GDM1 (cell line): Measurements from ENCODE around the gene TMCC3.

Source experiments
- DNase-seq: peaks from one replicate; lab custom pipeline; 2025; lab: John Stamatoyannopoulos, UW

TMCC3 gene

DNA sequence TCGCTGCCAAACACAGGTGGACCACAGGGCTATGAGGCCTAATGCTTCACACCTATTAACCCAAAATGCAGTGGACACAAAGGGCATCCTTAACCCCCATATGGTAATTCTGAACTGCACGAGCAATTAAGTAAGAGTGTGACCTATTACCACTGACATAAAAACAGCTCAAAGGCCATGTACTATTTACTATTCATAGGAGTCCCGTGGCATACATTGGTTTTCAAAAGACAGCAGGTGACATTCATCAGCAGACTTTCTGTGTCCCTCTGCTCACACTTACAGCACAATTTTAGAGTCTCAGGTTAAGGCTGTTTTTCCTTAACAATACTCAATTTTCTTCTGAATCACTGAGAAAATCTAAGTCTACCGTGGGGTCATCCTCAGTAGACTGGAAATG is 23.1 kb upstream of the TMCC3 start:
- no peak for DNase-seq

DNA sequence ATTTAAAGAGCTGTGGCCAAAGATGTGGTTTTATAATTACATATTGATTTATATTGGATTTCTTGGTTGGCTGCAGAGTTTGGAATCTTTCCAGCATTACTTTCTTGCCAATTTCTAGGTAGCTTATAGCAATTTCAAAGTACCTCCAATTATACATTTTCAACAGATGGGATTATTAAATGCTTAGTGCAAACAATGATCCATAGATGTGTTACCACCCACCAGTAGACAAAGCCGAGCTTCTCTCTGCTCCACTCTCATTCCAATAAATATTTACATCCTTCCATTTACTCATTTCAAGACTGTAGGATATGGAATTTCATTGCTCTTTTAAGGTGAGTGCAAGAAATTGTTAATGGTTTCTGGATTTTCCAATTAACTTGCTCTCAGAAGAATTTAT is 21.6 kb upstream of the TMCC3 start:
- no peak for DNase-seq

DNA sequence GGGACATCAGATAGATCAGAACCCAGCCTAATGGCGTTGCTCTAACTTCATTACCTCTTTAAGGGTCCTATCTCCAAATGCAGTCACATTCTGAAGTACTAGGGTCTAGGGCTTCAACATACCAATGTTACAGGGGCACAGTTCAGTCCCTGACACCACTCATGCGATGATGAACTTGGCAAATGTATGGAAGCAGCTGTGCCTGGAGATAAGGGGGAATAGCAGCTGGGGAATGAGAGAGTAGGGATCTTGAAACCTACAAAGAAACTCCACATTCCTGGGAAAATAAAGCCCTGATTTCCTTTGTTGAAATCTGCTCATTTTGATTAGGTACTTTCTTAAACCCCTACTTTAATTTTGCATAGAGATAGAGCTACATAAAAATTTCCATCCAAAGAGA is 20.5 kb upstream of the TMCC3 start:
- no peak for DNase-seq

DNA sequence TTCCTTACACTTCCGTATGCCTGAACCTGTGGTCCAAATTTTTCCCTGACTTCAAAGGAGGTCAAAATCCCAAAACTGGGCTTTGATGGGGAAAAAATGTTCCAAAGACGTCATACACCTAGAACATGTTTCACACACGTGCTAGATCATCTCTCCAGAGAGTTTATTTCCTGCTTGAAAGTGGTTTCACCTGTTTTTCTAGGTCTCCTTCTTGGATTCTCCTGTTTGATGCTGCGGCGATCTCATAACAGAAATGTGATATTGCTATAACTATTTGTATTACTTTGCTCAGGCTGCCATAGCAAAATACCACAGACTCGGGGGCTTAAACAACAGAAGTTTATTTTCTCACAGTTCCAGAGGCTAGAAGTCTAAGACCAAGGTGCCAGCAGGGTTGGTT is 19.7 kb upstream of the TMCC3 start:
- no peak for DNase-seq

DNA sequence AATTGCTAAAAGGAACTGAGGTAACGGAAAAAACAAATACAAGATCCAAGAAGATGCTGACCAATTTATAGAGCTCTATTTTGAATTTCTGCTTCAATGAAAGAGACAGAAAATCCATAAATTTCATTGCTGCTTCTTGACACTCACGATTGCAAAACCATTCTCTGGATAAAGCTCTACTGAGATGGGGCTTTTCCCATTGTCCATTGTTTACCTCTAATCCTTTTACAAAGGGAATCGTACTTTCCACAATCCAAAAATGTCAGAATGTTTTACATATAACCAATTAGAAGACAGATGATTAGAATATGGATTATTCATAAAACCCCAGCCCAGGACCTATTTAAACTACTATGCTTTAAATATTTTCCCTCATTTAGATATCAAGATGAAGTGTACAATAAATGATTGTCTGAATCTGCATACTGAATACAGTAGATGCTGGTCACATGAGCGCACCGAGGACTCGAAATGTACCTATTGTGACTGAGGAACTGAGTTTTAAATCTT is 16.7 kb upstream of the TMCC3 start:
- no peak for DNase-seq

DNA sequence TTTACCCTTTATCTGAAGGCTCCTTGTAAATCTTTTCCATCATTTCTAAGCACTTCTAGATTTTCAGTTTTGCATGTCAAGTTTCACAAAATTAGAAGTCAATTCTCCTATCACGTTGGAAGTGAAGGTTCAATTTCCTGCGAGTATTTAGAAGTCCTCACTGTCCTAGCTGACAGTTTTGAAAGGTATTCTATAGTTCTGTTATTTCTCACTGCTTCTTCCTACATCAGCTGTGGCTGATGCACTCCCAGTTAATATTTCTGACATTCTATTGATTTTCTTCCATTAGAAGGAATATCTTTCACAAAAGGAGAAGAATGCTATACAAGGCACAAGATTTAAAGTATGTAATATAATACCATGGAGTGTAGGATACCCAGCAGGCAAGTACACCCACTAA is 15.8 kb upstream of the TMCC3 start:
- no peak for DNase-seq

DNA sequence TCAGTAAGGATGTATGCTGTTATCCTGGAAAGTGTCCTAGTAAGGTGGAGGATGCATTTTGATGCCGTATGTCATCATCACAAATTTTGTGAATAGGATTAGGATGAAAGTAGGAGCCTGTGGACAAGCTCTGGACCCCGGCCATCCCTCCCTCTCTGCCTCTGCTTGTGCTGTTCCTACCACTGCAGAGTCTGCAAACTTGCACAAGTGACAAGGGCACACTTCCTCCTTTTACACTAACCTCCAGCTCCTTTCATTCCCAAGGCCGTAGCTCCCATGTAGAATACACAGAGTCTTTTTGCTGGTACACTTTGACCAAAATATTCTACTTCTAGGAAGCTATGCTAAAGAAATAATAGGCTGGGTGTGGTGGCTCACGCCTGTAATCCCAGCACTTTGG is 13.3 kb upstream of the TMCC3 start:
- no peak for DNase-seq

DNA sequence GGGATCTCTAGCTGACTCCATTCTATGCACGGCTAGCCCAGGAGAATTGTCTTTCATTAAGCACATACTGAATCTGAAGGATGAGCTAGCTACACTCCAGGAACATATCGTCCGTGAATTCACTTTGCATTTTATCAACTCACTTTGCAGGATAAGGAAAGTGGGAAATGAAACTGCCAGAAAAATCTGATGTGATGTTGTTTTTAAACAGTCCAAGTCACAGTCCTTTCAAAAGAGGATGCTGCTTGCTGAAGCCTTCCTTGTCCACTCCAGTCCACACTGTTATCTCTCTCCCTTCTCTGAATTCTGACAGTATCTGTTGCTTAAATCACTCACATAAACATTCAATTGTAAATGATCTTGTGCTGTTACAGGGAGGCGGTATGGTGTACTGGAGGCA is 12.7 kb upstream of the TMCC3 start:
- DNase-seq, result no peak

DNA sequence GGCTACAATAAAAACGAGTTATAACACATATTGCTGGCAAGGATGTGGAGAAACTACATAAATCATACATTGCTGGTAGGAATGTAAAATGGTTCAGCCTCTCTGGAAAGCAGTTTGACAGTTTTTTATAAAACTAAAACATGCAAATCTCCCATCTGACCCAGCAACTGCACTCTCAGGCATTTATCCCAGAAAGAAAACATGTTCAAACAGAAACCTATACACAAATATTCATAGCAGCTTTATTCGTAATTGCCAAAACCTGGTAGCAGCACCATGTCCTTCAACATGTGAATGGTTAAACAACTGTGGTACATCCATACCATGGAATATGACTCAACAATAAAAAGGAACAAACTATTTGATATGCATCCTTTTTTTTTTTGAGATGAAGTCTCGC is 10.1 kb upstream of the TMCC3 start:
- no peak for DNase-seq

DNA sequence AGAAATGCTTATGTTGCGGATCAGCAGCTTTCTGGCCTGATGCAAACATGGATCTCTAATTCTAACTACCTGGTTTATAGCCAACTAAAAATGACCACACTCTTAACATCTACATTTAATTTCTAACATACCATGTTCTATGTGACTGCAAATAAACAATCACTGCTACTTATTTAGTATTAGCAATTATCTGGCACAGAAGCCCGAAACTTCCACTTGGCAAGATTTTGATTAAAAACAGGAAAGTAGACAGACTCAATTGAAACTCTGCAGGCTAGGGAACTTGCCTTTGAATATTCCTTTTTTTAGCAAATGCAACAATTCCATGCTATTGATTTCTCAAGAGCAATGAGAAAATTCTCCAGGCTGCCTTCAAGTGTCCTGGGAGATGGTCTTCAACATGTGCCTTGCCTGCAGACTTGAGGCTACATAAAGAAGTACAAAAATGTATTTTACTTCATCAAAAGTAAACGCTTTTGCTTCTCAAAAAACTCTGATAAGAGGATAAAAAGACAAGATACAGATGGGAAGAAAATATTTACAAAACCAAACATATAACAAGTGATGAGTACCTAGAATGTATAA is 9.1 kb upstream of the TMCC3 start:
- DNase-seq, result no peak

DNA sequence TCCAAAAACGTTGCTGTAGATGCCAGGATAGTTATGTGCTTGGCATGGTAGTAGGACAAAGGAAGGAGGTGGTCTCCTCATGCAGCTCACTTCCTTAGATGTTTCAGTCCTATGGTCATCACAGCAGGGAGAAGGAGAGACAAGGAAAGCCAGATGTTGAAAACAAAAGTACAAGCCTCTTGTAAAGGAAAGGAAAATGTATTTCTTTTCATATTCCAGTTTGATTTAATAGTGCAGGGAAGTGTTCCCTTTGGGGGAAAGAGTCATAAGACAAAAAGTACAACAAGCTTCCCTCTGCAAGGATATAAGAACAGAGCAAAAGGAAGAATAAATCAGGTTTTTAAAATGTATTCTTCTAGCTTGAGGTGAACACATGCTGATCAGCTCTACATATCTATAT is 8.6 kb upstream of the TMCC3 start:
- DNase-seq, result no peak

DNA sequence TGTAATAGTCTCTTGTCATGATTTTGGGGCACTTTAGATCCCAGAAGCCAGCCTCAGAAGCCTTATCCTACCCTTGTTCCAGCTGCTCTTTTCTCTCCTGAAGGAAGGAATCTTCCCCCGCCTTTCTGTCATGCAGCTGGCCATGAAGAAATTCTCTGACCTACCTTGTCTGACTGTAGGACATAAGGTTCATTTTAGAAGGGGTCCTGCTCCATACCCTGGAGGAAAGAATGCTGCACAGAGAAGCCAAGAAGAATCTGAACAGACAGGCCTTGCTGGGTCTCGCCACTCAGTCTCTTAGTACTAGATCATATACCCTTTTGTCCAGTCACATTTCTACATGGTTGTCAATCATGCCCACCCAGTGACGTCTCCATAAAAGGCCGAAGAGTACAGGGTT is 6.2 kb upstream of the TMCC3 start:
- no peak for DNase-seq

DNA sequence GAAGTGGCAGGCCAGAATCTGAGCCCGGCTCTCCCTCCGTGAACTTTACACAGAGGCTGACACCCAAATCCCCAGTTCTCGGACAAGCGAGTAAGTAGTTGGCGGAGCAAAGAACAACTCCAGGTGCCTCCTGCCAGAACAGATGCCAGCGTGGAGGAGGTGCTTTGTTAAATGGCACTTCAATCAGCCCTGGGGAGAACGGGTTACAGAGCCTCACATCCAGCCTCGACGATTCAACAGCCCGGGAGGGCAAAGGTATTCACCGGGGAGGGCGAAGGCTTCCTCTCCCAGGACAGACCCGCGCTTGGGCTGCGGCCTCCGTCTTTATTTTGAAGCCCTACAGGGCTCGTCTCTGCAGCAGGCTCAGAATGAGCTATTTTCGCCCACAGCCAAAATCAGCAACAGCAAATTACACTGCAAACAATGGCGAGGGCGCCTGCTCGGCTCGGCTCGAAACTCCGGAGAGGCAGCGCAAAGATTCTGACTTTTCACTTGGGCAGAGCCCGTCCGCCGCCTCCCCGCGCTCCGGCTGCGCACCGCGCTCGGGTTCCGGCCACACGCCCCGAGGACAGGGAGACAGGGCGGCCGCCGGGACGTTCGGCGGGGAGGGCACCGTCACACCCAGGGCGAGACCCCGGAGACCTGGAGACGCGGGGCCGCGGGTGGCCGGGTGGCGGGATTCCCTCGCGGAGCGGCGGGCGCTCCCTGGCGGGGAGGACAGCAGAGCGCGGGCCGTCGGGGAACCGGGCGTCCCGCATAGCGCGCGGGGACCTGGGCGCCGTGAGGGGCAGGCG is 811 bp downstream of the TMCC3 start:
- no peak for DNase-seq

DNA sequence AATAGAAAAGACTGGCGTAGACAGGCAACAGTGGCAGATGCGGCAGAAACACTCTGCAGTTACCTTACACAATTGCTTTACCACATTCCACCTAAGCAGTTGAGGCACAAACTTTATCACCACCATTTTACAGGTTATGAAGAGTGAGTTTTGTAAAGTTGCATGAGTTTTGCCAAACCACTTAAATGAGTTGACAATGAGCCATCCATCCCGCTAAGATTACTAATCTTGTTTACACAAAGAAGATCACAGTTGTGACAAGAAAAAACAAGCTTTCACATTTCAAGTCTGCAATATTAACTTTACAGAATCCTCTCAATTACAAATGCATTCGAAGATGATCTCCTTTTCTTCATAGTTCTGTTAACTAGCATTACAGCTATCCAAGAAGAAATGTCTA is 1.8 kb downstream of the TMCC3 start:
- no peak for DNase-seq

DNA sequence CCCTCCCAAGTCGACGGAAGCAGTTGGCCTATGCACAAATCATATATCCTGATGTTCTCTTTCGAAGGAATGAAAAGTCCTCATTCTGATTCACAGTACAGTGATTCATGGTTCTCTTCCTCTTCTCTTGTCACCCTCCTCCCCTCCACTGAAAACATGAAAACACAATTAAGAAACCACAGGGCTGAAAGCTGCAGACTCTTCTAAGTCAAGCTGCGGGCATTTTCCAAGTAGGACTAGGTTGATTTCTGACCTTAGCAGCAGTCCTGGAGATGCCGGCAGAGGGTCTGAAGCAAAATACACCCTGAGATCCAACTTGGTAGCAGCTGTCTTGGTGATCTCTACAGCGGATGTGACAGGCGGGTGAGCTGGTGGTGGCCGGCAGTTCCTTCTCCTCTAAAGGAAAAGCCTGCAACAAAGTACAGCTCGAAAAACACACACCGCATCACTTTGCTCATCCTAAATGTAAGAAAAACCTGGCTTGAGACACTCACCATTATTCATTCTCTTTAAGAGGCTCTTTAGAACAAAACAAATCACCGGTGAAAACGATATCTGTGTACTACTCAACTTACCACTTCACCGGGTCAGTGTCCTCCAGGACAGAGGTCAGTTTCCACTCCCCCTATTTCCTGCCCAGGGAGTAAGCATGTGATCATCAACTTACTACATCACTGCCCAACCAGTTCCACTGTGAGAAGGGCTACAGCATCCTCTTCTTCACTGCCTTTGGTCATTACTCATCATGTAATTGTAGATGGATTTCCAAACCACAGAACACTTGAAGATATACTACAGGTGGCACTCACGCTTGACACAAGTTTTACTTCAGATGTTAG is 6.0 kb downstream of the TMCC3 start:
- no peak for DNase-seq

DNA sequence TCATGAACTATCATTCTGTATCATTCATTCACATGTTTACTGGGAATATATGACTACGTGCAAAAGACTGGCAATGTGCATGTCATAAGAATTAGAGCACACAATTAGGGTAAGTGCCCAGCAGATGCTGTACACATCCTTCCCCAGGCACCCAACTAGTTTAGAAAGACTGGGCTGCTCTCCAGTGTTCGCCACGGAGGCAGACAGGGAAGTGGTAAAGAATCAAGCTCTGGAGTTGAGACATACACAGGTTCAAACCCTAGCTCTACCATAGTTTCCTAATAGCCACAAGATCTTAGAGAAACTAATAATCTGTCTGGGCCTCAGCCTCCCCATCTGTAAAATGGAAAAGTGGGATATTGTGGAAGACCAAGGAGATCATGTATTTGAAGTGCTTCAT is 6.8 kb downstream of the TMCC3 start:
- DNase-seq, result no peak

DNA sequence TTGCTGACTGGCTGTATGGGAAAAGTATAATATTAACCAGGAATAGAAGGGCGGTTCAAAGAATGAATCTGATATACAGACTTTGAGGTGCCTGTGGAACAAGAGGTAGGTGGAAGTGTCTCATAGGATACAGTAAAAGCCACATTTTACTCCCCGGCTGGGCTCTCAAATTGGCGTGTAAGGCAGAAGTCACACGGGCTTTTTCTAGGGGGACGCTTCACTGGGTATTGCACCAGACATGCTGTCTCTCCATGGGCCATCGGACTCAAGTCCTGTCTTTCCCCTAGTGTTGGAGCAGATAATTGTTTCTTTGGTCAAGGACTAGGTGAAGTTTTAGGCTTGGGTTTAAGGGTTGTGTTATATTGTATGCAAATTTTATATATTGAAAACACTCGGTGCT is 9.1 kb downstream of the TMCC3 start:
- DNase-seq, result no peak

DNA sequence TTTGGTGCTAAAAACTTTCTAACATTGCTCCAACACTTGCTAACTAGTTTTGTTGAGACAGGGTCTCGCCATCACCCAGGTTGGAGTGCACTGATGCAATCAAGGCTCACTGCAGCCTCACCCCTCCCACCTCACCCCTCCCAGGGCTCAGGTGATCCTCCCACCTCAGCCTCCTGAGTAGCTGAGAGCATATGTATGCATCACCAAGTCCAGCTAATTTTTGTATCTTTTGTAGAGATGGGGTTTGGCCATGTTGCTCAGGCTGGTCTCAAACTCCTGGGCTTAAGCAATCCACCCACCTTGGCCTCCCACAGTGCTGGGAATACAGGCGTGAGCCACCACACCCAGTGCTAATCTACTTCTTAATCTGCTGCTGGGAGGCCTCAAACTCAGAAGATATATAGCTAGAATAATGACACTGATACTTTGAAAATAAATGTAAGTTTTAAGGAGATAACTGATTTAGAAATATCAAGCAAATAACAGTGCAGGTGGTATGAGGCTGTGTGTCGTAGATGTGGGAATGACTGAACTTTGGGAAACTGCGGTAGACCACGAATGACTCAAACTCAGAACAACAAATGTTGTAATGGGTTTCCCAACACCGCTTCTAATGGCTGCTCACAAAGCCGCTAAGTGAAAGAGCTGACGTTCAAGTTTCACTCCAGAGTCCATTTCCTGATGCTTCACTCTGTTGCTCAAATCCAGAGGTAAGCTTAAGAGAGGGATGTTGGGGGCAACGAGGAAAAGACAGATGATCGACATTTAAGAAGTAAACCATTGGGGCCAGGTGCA is 10.0 kb downstream of the TMCC3 start:
- DNase-seq, result no peak

DNA sequence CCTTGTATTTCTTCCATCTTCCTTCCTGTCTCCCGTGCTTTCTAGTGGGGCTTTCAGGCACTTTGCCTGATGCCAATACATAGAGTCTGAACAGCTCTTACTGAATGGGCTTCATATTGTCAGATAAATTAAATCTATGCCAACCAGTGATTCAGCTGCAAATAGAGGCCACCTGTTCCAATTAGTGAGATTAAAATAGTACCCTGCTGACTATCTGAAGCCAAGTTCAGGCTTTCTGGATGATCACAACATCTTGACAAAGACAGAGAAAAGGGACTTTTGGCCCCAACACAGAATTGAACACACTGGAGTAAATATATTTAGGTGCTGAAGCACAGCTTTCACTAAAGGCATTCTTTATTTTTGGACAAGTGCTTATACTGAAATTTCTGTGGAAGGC is 11.8 kb downstream of the TMCC3 start:
- DNase-seq, result no peak

DNA sequence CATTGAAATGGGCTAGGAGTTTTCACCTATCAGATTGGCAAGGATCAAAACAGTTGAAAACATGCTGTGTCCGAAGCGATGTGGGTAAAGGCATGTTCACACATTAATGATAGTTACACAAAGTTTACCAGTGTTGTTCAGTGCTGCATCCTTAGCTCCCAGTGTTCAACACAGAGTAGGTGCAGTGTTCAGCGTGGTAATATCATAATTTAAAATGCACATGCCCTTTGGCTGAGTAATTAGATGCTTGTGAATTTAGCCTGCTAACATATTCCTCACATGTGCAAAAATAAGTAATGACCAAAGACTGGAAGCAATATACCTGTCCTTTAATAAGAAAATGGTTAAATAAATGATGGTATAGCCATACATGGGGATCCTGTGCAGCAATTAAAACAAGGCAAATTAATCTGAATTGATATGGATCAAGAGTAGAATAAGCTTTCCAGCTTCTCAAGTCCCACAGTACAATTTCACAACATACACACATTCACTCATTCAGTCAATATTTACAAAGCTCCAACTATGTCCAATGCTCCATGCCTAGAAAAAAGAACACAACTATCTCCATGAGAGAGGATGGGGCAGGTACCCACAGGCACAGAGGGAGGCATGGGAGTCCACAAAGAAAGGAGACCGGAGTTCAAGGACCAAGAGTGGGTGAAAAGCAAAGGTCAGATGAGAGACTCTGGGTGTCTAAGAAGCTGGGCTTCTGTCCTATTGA is 12.8 kb downstream of the TMCC3 start:
- no peak for DNase-seq

DNA sequence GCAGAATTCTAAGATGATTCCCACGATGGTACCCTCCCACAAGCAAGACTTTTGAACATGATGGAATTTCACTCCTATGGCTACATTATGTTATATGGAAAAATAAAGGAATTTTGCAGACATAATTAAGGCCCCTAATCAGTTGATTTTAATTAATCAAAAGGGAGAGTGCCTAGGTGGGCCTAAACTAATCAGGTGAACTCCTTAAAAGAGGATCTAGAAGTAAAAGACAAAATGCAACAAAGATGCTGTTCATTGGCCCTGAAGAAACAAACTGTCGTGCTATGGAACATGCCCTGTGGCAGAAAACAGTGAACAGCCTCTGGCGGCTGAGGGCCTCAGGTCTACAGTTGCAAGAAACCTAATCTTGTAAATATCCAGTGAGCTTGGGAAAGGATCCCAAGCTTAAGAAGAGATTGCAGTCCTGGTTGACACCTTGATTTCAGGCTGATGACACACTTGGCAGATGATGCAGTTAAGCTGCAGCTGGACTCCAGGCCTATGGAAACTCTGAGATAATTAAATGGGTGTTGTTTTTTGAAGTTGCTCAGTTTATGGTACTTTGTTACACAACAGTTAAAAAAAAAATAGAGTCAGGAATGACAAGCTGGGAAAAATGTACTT is 13.8 kb downstream of the TMCC3 start:
- DNase-seq, result no peak
